ENCODE measurements around the gene TTC31.
A peak's percentile ranks its signal among the peaks of the same experiment; 100 is the strongest.

Gene TTC31

GRCh38 chr2:74511104-74511989 is 28.5 kb downstream of the TTC31 start:
- no CpG with 5 or more reads among the region's 11 CpGs for WGBS (ENCODE audit: extremely low coverage, insufficient coverage, low lambda C conversion rate)

GRCh38 chr2:74512744-74513604 is 30.1 kb downstream of the TTC31 start:
- Histone ChIP-seq H2BK5ac (ENCODE audit: low read length) (no peak overlapping the region), H2BK120ac (ENCODE audit: low read depth, low read length) (no peak overlapping the region), H3K4ac (ENCODE audit: low read depth, low read length) (no peak overlapping the region), H4K8ac (ENCODE audit: low read depth, low read length) (no peak overlapping the region), H3K4me1 (ENCODE audit: control insufficient read depth, low read depth, low read length) (peaks cover 4% of the 10 kb centered on the region), H4K5ac (ENCODE audit: low read length) (no peak overlapping the region), H3K79me1 (ENCODE audit: low read length) (no peaks in the 10 kb centered on the region), H3K23ac (ENCODE audit: low read length) (no peak overlapping the region), H3K36me3 (ENCODE audit: control insufficient read depth, insufficient read depth, low read length) (no peaks in the 10 kb centered on the region), H3K79me2 (ENCODE audit: control insufficient read depth, insufficient read depth, low read length) (no peaks in the 10 kb centered on the region), H2AK5ac (ENCODE audit: low read length) (no peak overlapping the region), H3K27me3 (ENCODE audit: insufficient read depth, low read length, poor library complexity) (peaks cover 70% of the 10 kb centered on the region), H3K4me2 (ENCODE audit: low read length) (peak overlapping the region; percentile 20), H3K4me3 (ENCODE audit: low read length) (no peak overlapping the region), H3K27ac (ENCODE audit: low read depth, low read length) (no peak overlapping the region), H3K18ac (ENCODE audit: low read length) (no peak overlapping the region), H3K56ac (ENCODE audit: low read length) (peak overlapping the region; percentile 25), H3K9ac (ENCODE audit: low read length) (no peak overlapping the region), H2BK15ac (replicated peaks; ENCODE audit: low read depth) (no peak overlapping the region)
- WGBS (ENCODE audit: extremely low coverage, insufficient coverage, low lambda C conversion rate) = no CpG with 5 or more reads among the region's 36 CpGs
- DNase-seq = no peak

More at GRCh38 chr2:74511104-74511989, 28.5 kb downstream of the TTC31 start:
- H3K23ac ChIP-seq (ENCODE audit: low read length) = no peak overlapping the region
- H4K8ac ChIP-seq (ENCODE audit: low read depth, low read length) = no peak overlapping the region
- H4K5ac ChIP-seq (ENCODE audit: low read length) = no peak overlapping the region
- H3K4me1 ChIP-seq (ENCODE audit: control insufficient read depth, low read depth, low read length) = peaks cover 9% of the 10 kb centered on the region
- H3K27me3 ChIP-seq (ENCODE audit: insufficient read depth, low read length, poor library complexity) = peaks cover 56% of the 10 kb centered on the region
- no peak for DNase-seq
- no peak overlapping the region for H3K56ac ChIP-seq (ENCODE audit: low read length)
- no peak overlapping the region for H3K4me2 ChIP-seq (ENCODE audit: low read length)
- H2BK5ac ChIP-seq (ENCODE audit: low read length) = no peak overlapping the region
- no peak overlapping the region for H2BK120ac ChIP-seq (ENCODE audit: low read depth, low read length)
- H3K79me2 ChIP-seq (ENCODE audit: control insufficient read depth, insufficient read depth, low read length) = no peaks in the 10 kb centered on the region
- no peak overlapping the region for H2AK5ac ChIP-seq (ENCODE audit: low read length)
- H3K4ac ChIP-seq (ENCODE audit: low read depth, low read length) = no peak overlapping the region
- no peak overlapping the region for H3K18ac ChIP-seq (ENCODE audit: low read length)
- H3K4me3 ChIP-seq (ENCODE audit: low read length) = no peak overlapping the region
- no peak overlapping the region for H3K27ac ChIP-seq (ENCODE audit: low read depth, low read length)
- no peak overlapping the region for H3K9ac ChIP-seq (ENCODE audit: low read length)
- no peaks in the 10 kb centered on the region for H3K79me1 ChIP-seq (ENCODE audit: low read length)
- H2BK15ac ChIP-seq (replicated peaks; ENCODE audit: low read depth) = no peak overlapping the region
- H3K36me3 ChIP-seq (ENCODE audit: control insufficient read depth, insufficient read depth, low read length) = no peaks in the 10 kb centered on the region

DNA sequence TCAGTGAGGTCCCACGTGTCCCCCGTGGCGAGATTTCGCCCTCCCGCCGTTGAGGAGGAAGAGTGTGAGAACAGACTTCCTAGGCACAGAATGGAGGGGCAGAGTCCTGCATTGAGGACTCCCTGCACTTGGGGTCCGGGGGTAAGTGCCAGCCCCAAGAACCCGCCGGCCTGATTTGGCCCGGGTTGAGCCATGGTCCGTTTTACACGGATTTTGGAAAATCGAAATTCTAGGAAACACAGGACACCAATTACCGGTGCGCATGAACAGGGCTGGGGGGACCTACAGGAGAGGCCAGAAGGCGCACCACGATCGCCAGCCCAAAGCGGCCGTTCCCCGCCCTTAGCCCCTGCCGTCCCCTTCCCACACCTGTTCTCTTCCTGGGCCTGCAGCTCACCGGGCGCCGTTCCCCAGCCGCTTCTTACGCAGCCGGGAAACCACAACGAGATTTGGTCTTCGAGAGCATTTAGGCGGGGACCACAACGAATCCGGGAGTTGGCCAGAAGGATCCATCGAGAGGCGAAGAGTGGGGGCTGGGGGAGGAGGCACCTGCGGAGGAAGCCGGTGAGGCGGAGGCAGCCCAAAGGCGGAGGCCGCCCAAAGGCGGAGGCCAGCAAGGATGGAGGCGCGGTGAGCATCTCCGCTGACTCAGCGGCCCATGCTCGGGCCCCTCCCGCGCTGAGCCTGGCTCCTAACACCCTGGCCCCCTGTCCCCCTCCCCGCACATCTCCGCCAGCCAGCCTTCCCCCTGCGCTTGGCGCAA is 30.9 kb downstream of the TTC31 start:
- H2AK5ac ChIP-seq (ENCODE audit: low read length) = no peak overlapping the region

GRCh38 chr2:74514368-74515270 is 31.7 kb downstream of the TTC31 start, which contains the start of gene TLX2:
Gene TLX2 (plus strand): TSS chr2:74514450. CDS start chr2:74514807, 357 bp downstream.
- Histone ChIP-seq H2BK120ac (ENCODE audit: low read depth, low read length) (no peak within 1 kb of the TSS), H3K56ac (ENCODE audit: low read length) (peak within 1 kb of the TSS; percentile 67), H3K18ac (ENCODE audit: low read length) (no peak within 1 kb of the TSS), H3K4me1 (ENCODE audit: control insufficient read depth, low read depth, low read length) (peaks cover 3% of the 10 kb centered on the region), H3K23ac (ENCODE audit: low read length) (peak within 1 kb of the TSS; percentile 66), H3K27ac (ENCODE audit: low read depth, low read length) (no peak within 1 kb of the TSS), H3K79me2 (ENCODE audit: control insufficient read depth, insufficient read depth, low read length) (no peaks in the 10 kb centered on the region), H3K4me2 (ENCODE audit: low read length) (peak within 1 kb of the TSS; percentile 29), H3K4ac (ENCODE audit: low read depth, low read length) (no peak within 1 kb of the TSS), H2BK5ac (ENCODE audit: low read length) (no peak within 1 kb of the TSS), H3K36me3 (ENCODE audit: control insufficient read depth, insufficient read depth, low read length) (no peaks in the 10 kb centered on the region), H3K79me1 (ENCODE audit: low read length) (no peaks in the 10 kb centered on the region), H4K5ac (ENCODE audit: low read length) (no peak within 1 kb of the TSS), H2BK15ac (replicated peaks; ENCODE audit: low read depth) (no peak within 1 kb of the TSS), H2AK5ac (ENCODE audit: low read length) (no peak within 1 kb of the TSS), H4K8ac (ENCODE audit: low read depth, low read length) (no peak within 1 kb of the TSS), H3K27me3 (ENCODE audit: insufficient read depth, low read length, poor library complexity) (peaks cover 82% of the 10 kb centered on the region), H3K4me3 (ENCODE audit: low read length) (no peak within 1 kb of the TSS), H3K9ac (ENCODE audit: low read length) (no peak within 1 kb of the TSS)
- no CpG with 5 or more reads among the region's 82 CpGs for WGBS (ENCODE audit: extremely low coverage, insufficient coverage, low lambda C conversion rate)
- DNase-seq = no peak

More for the DNA sequence above, 30.9 kb downstream of the TTC31 start:
- Histone ChIP-seq H3K4me1 (ENCODE audit: control insufficient read depth, low read depth, low read length) (peaks cover 3% of the 10 kb centered on the region), H3K56ac (ENCODE audit: low read length) (peak overlapping the region; percentile 25), H3K27ac (ENCODE audit: low read depth, low read length) (no peak overlapping the region), H3K79me1 (ENCODE audit: low read length) (no peaks in the 10 kb centered on the region), H3K9ac (ENCODE audit: low read length) (no peak overlapping the region), H3K79me2 (ENCODE audit: control insufficient read depth, insufficient read depth, low read length) (no peaks in the 10 kb centered on the region), H3K36me3 (ENCODE audit: control insufficient read depth, insufficient read depth, low read length) (no peaks in the 10 kb centered on the region), H3K18ac (ENCODE audit: low read length) (no peak overlapping the region), H2BK120ac (ENCODE audit: low read depth, low read length) (no peak overlapping the region), H3K27me3 (ENCODE audit: insufficient read depth, low read length, poor library complexity) (peaks cover 76% of the 10 kb centered on the region), H3K23ac (ENCODE audit: low read length) (no peak overlapping the region), H2BK15ac (replicated peaks; ENCODE audit: low read depth) (no peak overlapping the region), H4K5ac (ENCODE audit: low read length) (no peak overlapping the region), H3K4me2 (ENCODE audit: low read length) (peak overlapping the region; percentile 20), H2BK5ac (ENCODE audit: low read length) (no peak overlapping the region), H3K4me3 (ENCODE audit: low read length) (no peak overlapping the region), H3K4ac (ENCODE audit: low read depth, low read length) (no peak overlapping the region), H4K8ac (ENCODE audit: low read depth, low read length) (no peak overlapping the region)
- no peak for DNase-seq
- WGBS (ENCODE audit: extremely low coverage, insufficient coverage, low lambda C conversion rate) = no CpG with 5 or more reads among the region's 52 CpGs

All from mesendoderm (in vitro differentiated cells).